ENCODE measurements around the gene KIAA0513.

- TF ChIP-seq CTCF (IDR thresholded peaks at IDR 0.05) (no peak), POLR2AphosphoS5 (IDR thresholded peaks at IDR 0.05) (no peak), POLR2A (IDR thresholded peaks at IDR 0.05) (no peak), EP300 (IDR thresholded peaks at IDR 0.05; ENCODE audit: low read depth) (no peak)
Measured at GRCh38 chr16:85065099-85065498, 37.5 kb downstream of the KIAA0513 start.
